Measurements from ENCODE around the gene SKA3. TPM values are rescaled to one million over a fixed set of nuclear protein-coding genes. Genes with fewer than 3 reads are reported as not detected.
"Not testable (repeated sequence)": the region's sequence is repeated elsewhere in the genome, so short reads cannot be mapped to it uniquely, and the experiment has no call there.

The SKA3 gene
- total RNA-seq, 1 experiment from 2014 or later: 39.2 TPM

- no peak for DNase-seq (ENCODE audit: low read depth)
These were observed 4.9 kb downstream of the SKA3 start for GRCh38 chr13:21171420-21171819.

- DNase-seq (ENCODE audit: low read depth): not testable (repeated sequence)
These were observed 10.7 kb downstream of the SKA3 start for GRCh38 chr13:21165606-21166005.

DNA sequence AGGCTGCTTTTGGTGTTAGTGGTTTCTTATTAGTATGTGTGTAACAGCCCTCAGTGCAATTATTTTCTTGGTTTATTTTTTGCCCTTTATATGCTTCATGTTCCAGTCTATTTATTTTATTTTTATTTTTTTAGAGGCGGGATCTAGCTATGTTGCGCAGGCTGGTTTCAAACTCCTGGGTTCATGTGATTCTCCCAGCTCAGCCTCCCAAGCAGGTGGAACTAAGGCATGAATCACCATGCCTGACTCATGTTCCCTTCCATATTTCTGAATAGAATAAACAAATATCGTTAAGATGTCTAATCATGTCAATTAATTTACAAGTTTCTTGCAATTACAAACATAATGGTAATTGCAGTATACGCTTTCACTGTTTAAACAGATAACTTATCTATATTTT, 11.7 kb downstream of the SKA3 start:
- DNase-seq (ENCODE audit: low read depth): peak; percentile 40

- no peak for DNase-seq (ENCODE audit: low read depth)
These were observed 24.0 kb downstream of the SKA3 start for GRCh38 chr13:21152251-21152899.

DNA sequence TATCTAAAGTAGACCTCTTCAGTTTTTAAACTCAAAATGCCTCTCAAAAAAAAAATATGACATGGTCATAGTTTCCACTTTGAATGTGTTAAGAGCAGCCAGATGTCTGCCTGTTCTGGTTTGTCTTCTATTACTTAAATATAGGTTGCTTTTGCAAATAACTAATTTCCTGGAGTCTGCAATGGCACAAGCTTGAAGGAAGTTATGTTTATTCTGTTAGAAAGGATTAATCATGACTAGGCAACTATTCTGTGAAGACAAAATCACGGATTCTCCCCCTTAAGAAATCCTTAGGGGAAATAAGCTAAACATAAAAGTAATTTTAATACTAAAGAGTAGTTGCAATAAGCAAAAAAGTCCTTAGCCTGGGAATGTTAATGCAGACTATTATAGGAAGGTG, 26.3 kb downstream of the SKA3 start:
- no peak for DNase-seq (ENCODE audit: low read depth)

DNA sequence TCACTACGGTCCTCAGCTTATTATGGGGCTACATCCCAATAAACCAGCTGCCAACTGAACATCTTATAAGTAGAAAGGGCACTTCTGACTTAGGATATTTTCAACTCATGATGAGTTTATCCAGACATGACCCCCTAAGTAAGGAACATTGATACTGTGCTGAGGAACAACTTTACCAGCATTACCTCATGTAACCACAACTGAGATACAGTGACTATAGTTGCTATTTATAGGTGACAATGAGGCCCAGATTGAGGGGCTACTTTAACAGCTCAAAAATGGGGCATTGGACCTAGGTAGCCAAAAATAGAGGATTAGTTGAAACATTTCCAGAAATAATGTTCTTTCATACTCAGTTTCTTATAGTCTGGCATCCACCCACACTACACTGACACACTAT, 26.8 kb downstream of the SKA3 start:
- no peak for DNase-seq (ENCODE audit: low read depth)

DNA sequence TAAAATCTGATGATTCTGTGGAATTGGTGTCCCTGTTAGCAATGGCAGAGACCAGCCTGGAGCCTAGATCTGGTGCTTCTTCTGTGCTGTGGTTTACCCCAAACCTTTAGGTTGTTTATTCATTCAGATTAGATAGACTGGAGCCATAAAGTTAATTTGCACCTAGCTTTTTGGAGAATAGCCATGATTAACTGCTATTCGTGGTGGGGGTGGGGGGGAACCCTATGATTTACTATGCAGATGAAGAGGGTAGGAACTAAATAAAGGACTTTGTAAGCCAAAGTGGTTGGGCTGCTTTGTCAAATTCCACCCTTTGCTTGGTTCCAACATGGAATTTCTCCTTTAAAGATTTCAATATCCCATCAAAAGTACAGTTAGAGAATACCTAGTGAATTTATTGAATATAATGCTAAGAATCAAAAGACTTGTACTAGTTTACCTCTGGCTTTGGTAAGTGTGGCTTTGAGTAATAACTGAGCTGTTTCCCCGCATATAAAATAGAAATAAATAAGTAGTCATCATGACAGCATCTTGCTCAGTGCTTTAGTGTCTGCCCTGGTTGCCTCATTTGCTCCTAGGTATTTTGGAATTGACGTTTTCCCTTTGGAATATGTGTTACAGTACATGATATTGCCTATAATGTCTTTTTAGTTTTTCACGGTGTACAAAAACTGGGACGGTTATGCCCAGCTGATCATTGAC, 27.6 kb downstream of the SKA3 start:
- DNase-seq (ENCODE audit: low read depth): no peak

DNA sequence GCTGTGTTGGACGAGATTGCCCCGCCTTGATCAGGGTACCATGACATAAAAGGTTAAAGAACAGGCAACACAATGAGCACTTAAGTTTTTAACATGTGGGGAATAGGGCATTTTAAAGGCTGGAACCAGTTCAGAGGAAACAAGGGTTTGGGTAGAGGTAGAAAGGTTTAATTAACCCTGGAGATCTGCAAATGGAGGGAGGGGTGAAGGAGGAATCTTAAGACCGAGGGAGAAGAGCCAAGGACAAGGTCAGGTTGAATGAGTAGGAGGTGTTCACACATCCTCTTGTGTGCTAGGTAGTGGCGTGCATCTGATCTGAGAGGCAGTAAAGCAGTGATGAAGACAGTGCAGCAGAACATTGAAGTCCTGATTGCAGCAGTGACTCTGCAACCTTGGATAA, 28.5 kb downstream of the SKA3 start:
- DNase-seq (ENCODE audit: low read depth): no peak

- no peak for DNase-seq (ENCODE audit: low read depth)
These were observed 33.6 kb downstream of the SKA3 start for GRCh38 chr13:21142766-21143165.

DNA sequence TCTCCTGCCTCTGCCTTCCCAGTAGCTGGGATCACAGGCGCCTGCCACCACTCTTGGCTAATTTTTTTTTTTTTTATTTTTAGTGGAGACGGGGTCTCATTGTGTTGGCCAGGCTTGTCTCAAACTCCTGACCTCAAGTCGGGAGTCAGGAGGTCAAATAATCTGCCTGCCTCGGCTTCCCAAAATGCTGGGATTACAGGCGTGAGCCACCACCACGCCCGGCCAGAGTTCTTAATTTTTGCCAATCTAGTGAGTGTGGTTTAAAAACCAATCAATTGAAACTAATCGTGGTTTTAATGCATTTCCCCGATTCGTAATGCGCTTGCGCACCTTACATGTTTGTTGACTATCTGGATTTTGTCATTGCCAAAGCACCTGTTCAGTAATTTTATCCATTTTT, 37.0 kb downstream of the SKA3 start:
- DNase-seq (ENCODE audit: low read depth): no peak

DNA sequence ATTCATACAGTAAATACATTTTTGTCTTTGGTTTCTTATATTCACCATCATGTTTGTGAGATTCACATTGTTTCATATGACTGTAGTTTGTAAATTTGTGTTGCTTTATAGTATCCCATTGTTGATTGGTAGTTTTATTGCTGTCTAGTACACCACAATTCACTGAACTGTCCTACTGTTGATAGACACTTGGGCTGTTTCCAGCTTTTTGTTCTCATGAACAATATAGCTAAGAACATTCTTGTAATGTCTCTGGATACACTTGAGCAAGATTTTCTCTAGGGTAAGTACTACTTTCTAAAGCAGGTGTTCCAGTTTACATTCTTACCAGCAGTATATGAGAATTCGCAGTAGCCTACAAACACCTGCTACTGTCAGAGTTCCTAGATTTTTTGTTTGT, 37.8 kb downstream of the SKA3 start:
- peak; percentile 23 for DNase-seq (ENCODE audit: low read depth)

DNA sequence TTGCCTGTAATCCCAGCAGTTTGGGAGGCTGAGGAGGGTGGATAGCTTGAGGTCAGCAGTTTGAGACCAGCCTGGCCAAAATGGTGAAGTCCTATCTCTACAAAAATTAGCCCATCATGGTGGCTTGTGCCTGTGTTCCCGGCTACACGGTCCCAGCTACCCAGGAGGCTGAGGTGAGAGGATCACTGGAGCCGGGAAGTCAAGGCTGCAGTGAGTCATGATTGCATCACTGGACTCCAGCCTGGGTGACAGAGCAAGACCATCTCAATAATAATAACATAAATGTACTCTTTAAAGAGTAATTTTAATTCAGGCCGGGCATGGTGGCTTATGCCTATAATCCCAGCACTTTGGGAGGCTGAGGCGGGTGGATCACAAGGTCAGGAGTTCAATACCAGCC, 38.7 kb downstream of the SKA3 start:
- DNase-seq (ENCODE audit: low read depth): peak; percentile 73

DNA sequence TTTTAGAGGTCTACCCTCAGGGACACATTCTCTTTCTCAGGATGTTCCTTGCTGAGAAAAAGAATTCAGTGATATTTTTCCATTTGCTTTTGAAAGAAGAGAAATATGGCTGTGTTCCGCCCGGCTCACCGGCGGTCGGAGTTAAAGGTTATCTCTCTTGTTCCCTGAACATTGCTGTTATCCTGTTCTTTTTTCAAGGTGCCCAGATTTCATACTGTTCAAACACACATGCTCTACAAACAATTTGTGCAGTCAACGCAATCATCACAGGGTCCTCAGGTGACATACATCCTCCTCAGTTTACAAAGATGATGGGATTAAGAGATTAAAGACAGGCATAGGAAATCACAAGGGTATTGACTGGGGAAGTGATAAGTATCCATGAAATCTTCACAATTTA, 40.5 kb downstream of the SKA3 start:
- DNase-seq (ENCODE audit: low read depth): not testable (repeated sequence)

DNA sequence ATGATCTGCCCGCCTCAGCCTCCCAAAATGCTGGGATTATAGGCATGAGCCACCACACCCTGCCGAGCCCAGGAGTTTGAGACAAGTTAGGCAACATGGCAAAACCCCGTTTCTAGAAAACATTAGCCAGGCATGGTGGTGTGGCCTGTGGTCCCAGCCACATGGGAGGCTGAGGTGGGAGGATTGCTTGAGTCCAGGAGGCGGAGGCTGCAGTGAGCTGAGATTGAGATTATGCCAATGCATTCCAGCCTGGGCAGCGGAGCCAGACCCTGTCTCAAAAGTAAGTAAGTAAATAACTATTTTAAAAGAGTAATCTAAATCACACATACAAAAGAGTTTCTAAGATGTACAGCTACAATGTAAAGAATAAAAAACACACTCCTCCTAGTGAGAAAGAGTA, 41.9 kb downstream of the SKA3 start:
- DNase-seq (ENCODE audit: low read depth): no peak

DNA sequence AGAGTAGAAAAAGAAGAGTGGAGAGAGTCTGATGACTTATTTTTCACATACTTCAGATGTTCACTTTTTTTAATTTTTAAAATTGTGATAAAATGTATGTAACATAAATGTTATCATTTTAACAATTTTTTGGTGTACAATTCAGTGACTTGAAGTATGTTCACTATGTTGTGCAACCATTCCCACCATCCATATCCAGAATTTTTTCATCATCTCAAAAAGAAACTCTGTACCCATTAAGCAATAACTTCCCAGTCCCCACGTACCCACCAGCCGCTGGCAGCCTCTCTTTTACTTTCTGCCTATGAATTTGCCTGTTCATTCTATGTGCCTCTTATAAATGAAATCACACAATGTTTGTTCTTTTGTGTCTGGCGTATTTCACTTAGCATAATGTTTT, 43.3 kb downstream of the SKA3 start:
- DNase-seq (ENCODE audit: low read depth): no peak

GRCh38 chr13:21130116-21130515, 46.2 kb downstream of the SKA3 start:
- DNase-seq (ENCODE audit: low read depth): peak; percentile 64

- DNase-seq (ENCODE audit: low read depth): peak; percentile 70
These were observed 51.5 kb downstream of the SKA3 start for GRCh38 chr13:21124852-21125251.

DNA sequence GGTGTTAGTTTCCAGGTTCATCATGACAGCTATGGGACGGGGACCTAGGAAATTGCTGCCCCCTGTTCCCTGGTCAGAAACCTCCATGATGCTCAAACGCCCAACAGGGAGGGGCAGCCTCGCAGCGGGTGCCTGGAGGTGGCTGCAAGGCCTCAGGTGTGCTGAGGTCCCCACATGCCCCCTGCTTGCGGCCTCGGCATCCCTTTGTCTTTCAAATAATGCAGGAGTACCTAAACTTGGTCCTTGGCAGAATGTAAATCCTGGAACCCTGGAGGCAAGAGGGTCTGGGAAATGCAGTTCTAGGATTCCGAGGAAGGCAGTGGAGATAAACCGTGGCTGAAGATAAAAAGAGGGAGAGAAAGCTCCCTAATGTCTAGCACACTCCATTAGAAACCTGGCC, 52.4 kb downstream of the SKA3 start:
- no peak for DNase-seq (ENCODE audit: low read depth)

- DNase-seq (ENCODE audit: low read depth): no peak
These were observed 54.7 kb downstream of the SKA3 start for GRCh38 chr13:21121616-21122015.

- DNase-seq (ENCODE audit: low read depth): no peak
These were observed 56.2 kb downstream of the SKA3 start for GRCh38 chr13:21120191-21120590.

DNA sequence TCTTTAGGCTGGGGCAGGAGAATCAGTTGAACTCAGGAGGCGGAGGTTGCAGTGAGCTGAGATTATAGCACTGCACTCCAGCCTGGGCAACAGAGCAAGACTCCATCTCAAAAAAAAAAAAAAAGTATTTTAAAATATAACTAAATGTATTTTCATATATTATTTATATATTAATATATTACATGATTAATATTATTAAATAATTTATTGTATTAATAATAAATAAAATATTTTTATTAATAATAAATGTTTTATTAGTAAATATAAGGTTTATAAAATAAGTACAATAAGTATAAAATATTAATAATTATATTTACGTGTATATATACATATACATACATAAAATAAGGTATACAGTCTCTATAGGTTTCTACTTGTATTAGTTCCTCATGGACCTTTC, 56.8 kb downstream of the SKA3 start:
- DNase-seq (ENCODE audit: low read depth): no peak

DNA sequence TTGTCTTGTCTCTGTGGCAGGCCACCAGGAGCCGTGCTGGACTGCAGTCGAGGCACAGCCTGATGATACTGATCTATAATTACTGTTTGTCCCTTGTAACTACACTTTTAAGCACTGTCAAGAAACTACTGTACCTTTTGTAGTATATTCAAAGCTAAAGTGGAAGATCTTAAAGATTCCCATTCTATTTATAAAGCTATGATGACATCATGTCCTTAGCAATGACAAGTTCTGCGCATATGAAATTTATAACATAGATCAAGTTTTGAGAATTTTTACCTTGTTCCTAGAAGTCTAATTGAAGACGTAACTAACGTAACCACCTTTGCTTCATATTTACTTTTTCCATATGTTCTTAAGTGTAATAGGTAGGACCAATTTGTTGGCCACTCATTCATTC, 58.2 kb downstream of the SKA3 start:
- DNase-seq (ENCODE audit: low read depth): no peak

DNA sequence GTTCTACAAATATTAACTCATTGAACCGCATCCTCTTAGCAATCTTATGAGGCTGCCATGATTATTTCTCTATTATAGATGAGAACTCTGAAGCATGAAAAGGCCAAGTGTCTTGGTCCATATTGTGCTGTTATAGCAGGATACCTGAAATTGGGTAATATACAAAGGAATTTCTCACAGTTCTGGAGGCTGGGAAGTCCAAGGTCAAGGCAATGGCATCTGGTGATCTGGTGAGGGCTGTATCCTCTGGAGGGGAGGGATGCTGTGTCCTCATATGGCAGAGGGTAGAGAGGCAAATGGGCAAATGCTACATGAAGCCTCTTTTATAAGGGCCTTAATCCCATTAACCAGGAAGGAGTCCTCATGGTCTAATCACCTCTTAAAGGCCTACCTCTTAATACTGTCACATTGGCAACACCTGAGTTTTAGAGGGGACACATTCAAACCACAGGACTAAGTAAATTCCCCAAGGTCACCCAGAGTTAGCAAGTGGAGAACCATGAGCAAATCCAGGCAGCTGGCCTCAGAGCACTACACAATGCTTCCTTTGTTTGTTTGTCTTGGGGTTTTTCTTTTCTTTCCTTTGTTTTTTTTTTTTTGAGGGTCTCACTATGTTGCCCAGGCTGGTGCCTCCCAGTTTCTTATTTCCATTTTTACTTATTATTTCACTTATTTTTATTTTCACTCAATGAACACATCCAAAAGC, 59.1 kb downstream of the SKA3 start:
- DNase-seq (ENCODE audit: low read depth): no peak
